ENCODE measurements around the gene TRIM22.
A peak's percentile ranks its signal among the peaks of the same experiment; 100 is the strongest.
"Not testable (repeated sequence)": the region's sequence is repeated elsewhere in the genome, so short reads cannot be mapped to it uniquely, and the experiment has no call there.

The TRIM22 gene, protein sequence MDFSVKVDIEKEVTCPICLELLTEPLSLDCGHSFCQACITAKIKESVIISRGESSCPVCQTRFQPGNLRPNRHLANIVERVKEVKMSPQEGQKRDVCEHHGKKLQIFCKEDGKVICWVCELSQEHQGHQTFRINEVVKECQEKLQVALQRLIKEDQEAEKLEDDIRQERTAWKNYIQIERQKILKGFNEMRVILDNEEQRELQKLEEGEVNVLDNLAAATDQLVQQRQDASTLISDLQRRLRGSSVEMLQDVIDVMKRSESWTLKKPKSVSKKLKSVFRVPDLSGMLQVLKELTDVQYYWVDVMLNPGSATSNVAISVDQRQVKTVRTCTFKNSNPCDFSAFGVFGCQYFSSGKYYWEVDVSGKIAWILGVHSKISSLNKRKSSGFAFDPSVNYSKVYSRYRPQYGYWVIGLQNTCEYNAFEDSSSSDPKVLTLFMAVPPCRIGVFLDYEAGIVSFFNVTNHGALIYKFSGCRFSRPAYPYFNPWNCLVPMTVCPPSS

GRCh38 chr11:5689551-5689983 lies at the start of gene TRIM22:
TRIM22 (plus strand) TSS chr11:5689790; CDS start chr11:5696233, 6,443 bp downstream.
- Histone ChIP-seq H3K4me3 (ENCODE audit: low read depth in 1 of 2, low read length in 2 of 2) (peak within 1 kb of the TSS; percentile 41 to 69), H3K27me3 (ENCODE audit: control insufficient read depth in 1 of 2, insufficient read depth in 2 of 2, low read length in 2 of 2) (no peaks in the 10 kb centered on the region), H3K36me3 (ENCODE audit: insufficient read depth, low read length) (no peaks in the 10 kb centered on the region), H3K27ac (ENCODE audit: low read depth, low read length) (peak within 1 kb of the TSS; percentile 94), H3K9ac (ENCODE audit: low read length) (peak within 1 kb of the TSS; percentile 22), H3K9me3 (ENCODE audit: low read length) (no peaks in the 10 kb centered on the region), H3K4me1 (ENCODE audit: insufficient read depth, low read length) (peaks cover 7% of the 10 kb centered on the region)

DNA sequence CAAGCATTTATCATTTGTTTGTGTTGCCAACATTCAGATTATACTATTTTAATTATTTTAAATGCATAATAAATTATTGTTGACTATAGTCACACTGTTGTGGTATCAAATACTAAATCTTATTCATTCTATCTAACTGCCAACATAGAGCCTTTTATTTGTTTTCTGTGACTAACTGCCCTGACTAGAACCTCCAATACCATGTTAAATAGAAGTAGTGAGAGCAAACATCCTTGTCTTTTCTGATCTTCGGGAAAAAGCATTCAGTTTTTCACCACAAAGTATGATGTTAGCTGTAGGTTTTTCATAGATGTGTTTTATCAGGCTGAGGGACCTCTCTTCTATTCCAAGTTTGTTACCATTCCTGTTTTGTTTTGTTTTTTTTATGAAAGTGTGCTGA lies 49.6 kb upstream of the TRIM22 start:
- Histone ChIP-seq H3K4me3 (ENCODE audit: low read depth in 1 of 2, low read length in 2 of 2) (no peak overlapping the region), H3K9ac (ENCODE audit: low read length) (no peak overlapping the region), H3K27ac (ENCODE audit: low read depth, low read length) (no peak overlapping the region), H3K36me3 (ENCODE audit: insufficient read depth, low read length) (peaks cover 11% of the 10 kb centered on the region), H3K27me3 (ENCODE audit: control insufficient read depth in 1 of 2, insufficient read depth in 2 of 2, low read length in 2 of 2) (no peaks in the 10 kb centered on the region), H3K4me1 (ENCODE audit: insufficient read depth, low read length) (no peaks in the 10 kb centered on the region), H3K9me3 (ENCODE audit: low read length) (no peaks in the 10 kb centered on the region)

DNA sequence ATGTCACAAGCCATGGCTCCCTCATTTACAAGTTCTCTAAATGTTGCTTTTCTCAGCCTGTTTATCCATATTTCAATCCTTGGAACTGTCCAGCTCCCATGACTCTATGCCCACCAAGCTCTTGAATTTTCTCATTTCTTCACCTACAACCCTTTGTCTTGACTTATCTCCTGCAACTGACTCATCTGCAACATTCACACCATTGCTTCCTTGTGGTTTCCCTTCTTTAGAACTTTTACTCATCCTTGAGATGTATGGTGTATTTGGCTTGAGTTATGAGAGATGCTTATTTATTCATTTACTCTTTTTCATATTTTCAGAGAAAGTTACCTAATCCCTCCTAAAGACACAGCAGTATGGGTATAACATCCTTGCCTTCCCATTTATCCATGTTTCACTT lies 46.0 kb upstream of the TRIM22 start:
- Histone ChIP-seq H3K4me1 (ENCODE audit: insufficient read depth, low read length) (no peaks in the 10 kb centered on the region), H3K27ac (ENCODE audit: low read depth, low read length) (no peak overlapping the region), H3K27me3 (ENCODE audit: control insufficient read depth in 1 of 2, insufficient read depth in 2 of 2, low read length in 2 of 2) (no peaks in the 10 kb centered on the region), H3K9me3 (ENCODE audit: low read length) (no peaks in the 10 kb centered on the region), H3K9ac (ENCODE audit: low read length) (no peak overlapping the region), H3K4me3 (ENCODE audit: low read depth in 1 of 2, low read length in 2 of 2) (no peak overlapping the region), H3K36me3 (ENCODE audit: insufficient read depth, low read length) (peaks cover 10% of the 10 kb centered on the region)

GRCh38 chr11:5646139-5646538 lies 43.5 kb upstream of the TRIM22 start:
- Histone ChIP-seq H3K36me3 (ENCODE audit: insufficient read depth, low read length) (peaks cover 10% of the 10 kb centered on the region), H3K27me3 (ENCODE audit: control insufficient read depth in 1 of 2, insufficient read depth in 2 of 2, low read length in 2 of 2) (no peaks in the 10 kb centered on the region), H3K27ac (ENCODE audit: low read depth, low read length) (no peak overlapping the region), H3K9ac (ENCODE audit: low read length) (no peak overlapping the region), H3K4me1 (ENCODE audit: insufficient read depth, low read length) (no peaks in the 10 kb centered on the region), H3K4me3 (ENCODE audit: low read depth in 1 of 2, low read length in 2 of 2) (no peak overlapping the region), H3K9me3 (ENCODE audit: low read length) (no peaks in the 10 kb centered on the region)

- Histone ChIP-seq H3K9ac (ENCODE audit: low read length) (no peak overlapping the region), H3K4me1 (ENCODE audit: insufficient read depth, low read length) (no peaks in the 10 kb centered on the region), H3K4me3 (ENCODE audit: low read depth in 1 of 2, low read length in 2 of 2) (no peak overlapping the region), H3K27me3 (ENCODE audit: control insufficient read depth in 1 of 2, insufficient read depth in 2 of 2, low read length in 2 of 2) (no peaks in the 10 kb centered on the region), H3K9me3 (ENCODE audit: low read length) (no peaks in the 10 kb centered on the region), H3K27ac (ENCODE audit: low read depth, low read length) (no peak overlapping the region), H3K36me3 (ENCODE audit: insufficient read depth, low read length) (no peaks in the 10 kb centered on the region)
Measured at GRCh38 chr11:5655474-5655873, 34.1 kb upstream of the TRIM22 start.

DNA sequence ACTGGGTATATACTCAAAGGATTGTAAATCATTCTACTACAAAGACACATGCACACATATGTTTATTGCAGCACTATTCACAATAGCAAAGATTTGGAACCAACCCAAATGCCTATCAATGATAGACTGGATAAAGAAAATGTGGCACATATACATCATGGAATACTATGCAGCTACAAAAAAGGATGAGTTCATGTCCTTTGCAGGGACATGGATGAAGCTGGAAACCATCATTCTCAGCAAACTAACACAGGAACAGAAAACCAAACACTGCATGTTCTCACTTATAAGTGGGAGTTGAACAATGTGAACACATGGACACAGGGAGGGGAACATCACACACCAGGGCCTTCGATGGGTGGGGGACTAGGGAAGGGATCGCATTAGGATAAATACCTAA lies 32.6 kb upstream of the TRIM22 start:
- H3K9me3 ChIP-seq (ENCODE audit: low read length); H3K36me3 ChIP-seq (ENCODE audit: insufficient read depth, low read length); H3K27ac ChIP-seq (ENCODE audit: low read depth, low read length); H3K4me3 ChIP-seq (ENCODE audit: low read depth in 1 of 2, low read length in 2 of 2); H3K9ac ChIP-seq (ENCODE audit: low read length); H3K27me3 ChIP-seq (ENCODE audit: control insufficient read depth in 1 of 2, insufficient read depth in 2 of 2, low read length in 2 of 2); H3K4me1 ChIP-seq (ENCODE audit: insufficient read depth, low read length): not testable (repeated sequence)

DNA sequence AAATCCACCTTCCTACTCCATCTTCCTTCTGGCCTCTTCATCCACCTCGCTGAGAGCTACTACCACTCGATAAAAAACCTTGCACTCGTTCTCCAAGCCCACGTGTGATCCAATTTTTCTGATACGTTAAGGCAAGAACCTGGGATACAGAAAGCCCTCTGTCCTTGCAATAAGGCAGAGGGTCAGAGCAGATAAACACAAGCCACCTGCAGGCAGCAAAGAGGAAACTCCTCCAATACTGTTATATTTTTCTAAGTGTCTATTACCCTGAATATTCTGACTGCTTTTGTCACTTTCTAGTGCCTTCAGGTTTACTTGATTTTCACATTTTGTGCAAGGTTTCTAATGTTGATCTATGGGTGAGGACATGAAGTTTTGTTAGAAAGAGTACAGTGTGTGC lies 31.3 kb upstream of the TRIM22 start:
- H3K27ac ChIP-seq (ENCODE audit: low read depth, low read length), result no peak overlapping the region
- no peaks in the 10 kb centered on the region for H3K36me3 ChIP-seq (ENCODE audit: insufficient read depth, low read length)
- no peaks in the 10 kb centered on the region for H3K27me3 ChIP-seq (ENCODE audit: control insufficient read depth in 1 of 2, insufficient read depth in 2 of 2, low read length in 2 of 2)
- no peaks in the 10 kb centered on the region for H3K9me3 ChIP-seq (ENCODE audit: low read length)
- no peak overlapping the region for H3K4me3 ChIP-seq (ENCODE audit: low read depth in 1 of 2, low read length in 2 of 2)
- H3K9ac ChIP-seq (ENCODE audit: low read length), result no peak overlapping the region
- H3K4me1 ChIP-seq (ENCODE audit: insufficient read depth, low read length), result no peaks in the 10 kb centered on the region

DNA sequence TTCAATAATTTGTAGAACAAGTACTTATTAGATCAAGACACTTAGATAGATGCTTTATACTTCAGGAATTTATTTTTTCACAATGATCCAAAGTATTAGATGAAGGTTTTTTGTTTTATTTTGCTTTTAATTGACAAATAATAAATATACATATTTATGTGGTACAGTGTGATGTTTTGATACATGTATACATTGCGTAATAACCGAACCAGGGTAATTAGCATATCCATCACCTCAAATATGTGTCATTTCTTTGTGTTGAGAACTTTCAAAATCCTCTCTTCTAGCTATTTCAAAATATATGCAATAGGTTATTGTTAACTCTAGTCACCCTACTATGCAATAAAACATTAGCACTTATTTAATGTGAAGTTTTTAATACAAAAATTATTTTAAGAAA lies 26.1 kb upstream of the TRIM22 start:
- peaks cover 19% of the 10 kb centered on the region for H3K36me3 ChIP-seq (ENCODE audit: insufficient read depth, low read length)
- H3K4me1 ChIP-seq (ENCODE audit: insufficient read depth, low read length), result no peaks in the 10 kb centered on the region
- H3K27ac ChIP-seq (ENCODE audit: low read depth, low read length), result no peak overlapping the region
- H3K9ac ChIP-seq (ENCODE audit: low read length), result no peak overlapping the region
- H3K4me3 ChIP-seq (ENCODE audit: low read depth in 1 of 2, low read length in 2 of 2), result no peak overlapping the region
- no peaks in the 10 kb centered on the region for H3K27me3 ChIP-seq (ENCODE audit: control insufficient read depth in 1 of 2, insufficient read depth in 2 of 2, low read length in 2 of 2)
- H3K9me3 ChIP-seq (ENCODE audit: low read length), result no peaks in the 10 kb centered on the region

- Histone ChIP-seq H3K9ac (ENCODE audit: low read length) (no peak overlapping the region), H3K4me3 (ENCODE audit: low read depth in 1 of 2, low read length in 2 of 2) (no peak overlapping the region), H3K36me3 (ENCODE audit: insufficient read depth, low read length) (peaks cover 26% of the 10 kb centered on the region), H3K4me1 (ENCODE audit: insufficient read depth, low read length) (no peaks in the 10 kb centered on the region), H3K9me3 (ENCODE audit: low read length) (no peaks in the 10 kb centered on the region), H3K27ac (ENCODE audit: low read depth, low read length) (no peak overlapping the region), H3K27me3 (ENCODE audit: control insufficient read depth in 1 of 2, insufficient read depth in 2 of 2, low read length in 2 of 2) (no peaks in the 10 kb centered on the region)
Measured at GRCh38 chr11:5665051-5665570, 24.5 kb upstream of the TRIM22 start.

GRCh38 chr11:5665746-5666401 lies 23.7 kb upstream of the TRIM22 start:
- Histone ChIP-seq H3K4me3 (ENCODE audit: low read depth in 1 of 2, low read length in 2 of 2) (no peak overlapping the region), H3K9ac (ENCODE audit: low read length) (no peak overlapping the region), H3K27me3 (ENCODE audit: control insufficient read depth in 1 of 2, insufficient read depth in 2 of 2, low read length in 2 of 2) (no peaks in the 10 kb centered on the region), H3K27ac (ENCODE audit: low read depth, low read length) (no peak overlapping the region), H3K4me1 (ENCODE audit: insufficient read depth, low read length) (no peaks in the 10 kb centered on the region), H3K36me3 (ENCODE audit: insufficient read depth, low read length) (peaks cover 26% of the 10 kb centered on the region), H3K9me3 (ENCODE audit: low read length) (no peaks in the 10 kb centered on the region)

GRCh38 chr11:5666402-5666793 lies 23.2 kb upstream of the TRIM22 start:
- Histone ChIP-seq H3K27ac (ENCODE audit: low read depth, low read length) (no peak overlapping the region), H3K9me3 (ENCODE audit: low read length) (no peaks in the 10 kb centered on the region), H3K4me3 (ENCODE audit: low read depth in 1 of 2, low read length in 2 of 2) (no peak overlapping the region), H3K27me3 (ENCODE audit: control insufficient read depth in 1 of 2, insufficient read depth in 2 of 2, low read length in 2 of 2) (no peaks in the 10 kb centered on the region), H3K36me3 (ENCODE audit: insufficient read depth, low read length) (peaks cover 26% of the 10 kb centered on the region), H3K9ac (ENCODE audit: low read length) (no peak overlapping the region), H3K4me1 (ENCODE audit: insufficient read depth, low read length) (no peaks in the 10 kb centered on the region)
